SK-N-SH (cell line): ENCODE results near the gene PAPSS2. TPM values are rescaled to one million over a fixed set of nuclear protein-coding genes. Genes with fewer than 3 reads are reported as not detected.

Experiments
- CTCF ChIA-PET: fragments of 300-600, 350-600 bp; formaldehyde crosslinking; extraction: SDS; loops from one replicate; lab custom pipeline; 2021; lab: Yijun Ruan, JAX
- POLR2A ChIA-PET: fragments of 350-600 bp; sonication (Branson Sonifier 250); formaldehyde crosslinking; extraction: SDS; loops from one replicate; lab custom pipeline; 2020; ENCODE audit warnings: antibody characterized with exemption, inconsistent platforms; lab: Yijun Ruan, JAX
- DNase-seq: peaks from one replicate; pipeline ENCODE4 v3.0.0; 2012
- H2AFZ ChIP-seq: fragments of 200-600 bp; sonication (generic); 2 replicates; pipeline ENCODE4 v1.8.1; 2016; ENCODE audit warnings: antibody characterized with exemption, mild to moderate bottlenecking, low read depth
- H3F3A ChIP-seq: fragments of 200-600 bp; sonication (generic); replicated peaks from 2 replicates; pipeline ENCODE3; 2016; ENCODE audit warnings: antibody characterized with exemption, mild to moderate bottlenecking; ENCODE audit not compliant: insufficient read depth
- H3K27ac ChIP-seq, 2 experiments: fragments of 200-500 bp in 1 of 2; fragments of 200-600 bp in 1 of 2; sonication (Bioruptor generic) in 1 of 2; sonication (generic), shearing (Covaris generic) in 1 of 2; 2 replicates each; pipeline versions ENCODE4 v1.5.1 to v1.6.1; 2014 to 2016; ENCODE audit warnings: low read depth in 2 of 2, inconsistent platforms in 1 of 2, low read length in 1 of 2, mild to moderate bottlenecking in 1 of 2, mixed read lengths in 1 of 2
- H3K27me3 ChIP-seq: fragments of 200-600 bp; sonication (generic), shearing (Covaris generic); 2 replicates; pipeline ENCODE4 v1.6.1; 2016; ENCODE audit warnings: mixed run types; ENCODE audit not compliant: insufficient read depth
- H3K36me3 ChIP-seq, 2 experiments: fragments of 200-500 bp in 1 of 2; fragments of 200-600 bp in 1 of 2; sonication (Bioruptor generic) in 1 of 2; sonication (generic) in 1 of 2; replicated peaks in 1 of 2; 2 replicates each; pipeline versions ENCODE3 to v1.5.1; 2014 to 2016; ENCODE audit warnings: low read length in 1 of 2, mild to moderate bottlenecking in 1 of 2; ENCODE audit not compliant: insufficient read depth in 2 of 2, control insufficient read depth in 1 of 2
- H3K4me1 ChIP-seq, 2 experiments: fragments of 200-500 bp in 1 of 2; fragments of 200-600 bp in 1 of 2; sonication (Bioruptor generic) in 1 of 2; sonication (generic), shearing (Covaris generic) in 1 of 2; 2 replicates each; pipeline versions ENCODE4 v1.5.1 to v1.6.1; 2014 to 2016; ENCODE audit warnings: low read depth in 1 of 2, low read length in 1 of 2, mixed run types in 1 of 2; ENCODE audit not compliant: insufficient read depth in 2 of 2, control insufficient read depth in 1 of 2
- H3K4me2 ChIP-seq: fragments of 200-600 bp; sonication (generic), shearing (Covaris generic); 2 replicates; pipeline ENCODE4 v1.6.1; 2017; ENCODE audit warnings: mixed run types
- H3K4me3 ChIP-seq, 2 experiments: fragments of 200-500 bp in 1 of 2; fragments of 200-600 bp in 1 of 2; sonication (Bioruptor generic) in 1 of 2; sonication (generic), shearing (Covaris generic) in 1 of 2; 2 replicates each; pipeline versions ENCODE4 v1.5.1 to v1.8.1; 2014 to 2016; ENCODE audit warnings: low read depth in 2 of 2, inconsistent platforms in 1 of 2, low read length in 1 of 2, mild to moderate bottlenecking in 1 of 2, mixed read lengths in 1 of 2, moderate library complexity in 1 of 2
- H3K79me2 ChIP-seq: fragments of 200-600 bp; sonication (generic); 2 replicates; pipeline ENCODE4 v1.8.1; 2017; ENCODE audit warnings: mild to moderate bottlenecking; ENCODE audit not compliant: insufficient read depth
- H3K9ac ChIP-seq: fragments of 200-600 bp; sonication (generic); 2 replicates; pipeline ENCODE4 v1.6.1; 2017; ENCODE audit warnings: mixed run types
- H3K9me2 ChIP-seq: fragments of 200-600 bp; sonication (generic); 2 replicates; pipeline ENCODE4 v1.6.1; 2017; ENCODE audit warnings: mixed run types
- H3K9me3 ChIP-seq: fragments of 200-600 bp; sonication (generic); 2 replicates; pipeline ENCODE4 v1.6.1; 2017; ENCODE audit warnings: mixed run types, mild to moderate bottlenecking, moderate library complexity
- H4K20me1 ChIP-seq: fragments of 200-600 bp; sonication (generic); 2 replicates; pipeline ENCODE4 v1.6.1; 2017; ENCODE audit warnings: mild to moderate bottlenecking, mixed run types; ENCODE audit not compliant: insufficient read depth
- CHD2 ChIP-seq: fragments of 150-350 bp; IDR thresholded peaks from 2 replicates; pipeline ENCODE4 v1.6.1; 2018; ENCODE audit warnings: low read length; ENCODE audit not compliant: partially characterized antibody
- FOSL2 ChIP-seq: IDR thresholded peaks from 2 replicates; pipeline ENCODE4 v1.4.0; 2012; ENCODE audit warnings: low read depth, mild to moderate bottlenecking, moderate library complexity, borderline replicate concordance
- FOXJ3 ChIP-seq: sonication (generic); formaldehyde crosslinking; IDR thresholded peaks from 2 replicates; pipeline ENCODE4 v1.5.1; 2020; ENCODE audit warnings: mild to moderate bottlenecking, missing genetic modification reagents
- GABPA ChIP-seq: IDR thresholded peaks from 2 replicates; pipeline ENCODE4 v1.4.0; 2012; ENCODE audit warnings: low read depth, mild to moderate bottlenecking
- JUND ChIP-seq: IDR thresholded peaks from 2 replicates; pipeline ENCODE4 v1.4.0; 2012
- MXI1 ChIP-seq: IDR thresholded peaks from 2 replicates; pipeline ENCODE4 v1.6.1; 2012; ENCODE audit warnings: mild to moderate bottlenecking, low read depth, low read length, improper control_type of control experiment
- NFIC ChIP-seq: IDR thresholded peaks from 2 replicates; pipeline ENCODE4 v1.4.0; 2012; ENCODE audit warnings: borderline replicate concordance
- NRF1 ChIP-seq: IDR thresholded peaks from 2 replicates; pipeline ENCODE4 v1.6.1; 2012; ENCODE audit warnings: low read depth, mild to moderate bottlenecking, low read length
- POLR2AphosphoS5 ChIP-seq: IDR thresholded peaks from 2 replicates; pipeline ENCODE4 v1.6.1; 2012; ENCODE audit warnings: low read depth, low read length
- RAD21 ChIP-seq: IDR thresholded peaks from 2 replicates; pipeline ENCODE4 v1.6.1; 2012; ENCODE audit warnings: mild to moderate bottlenecking, low read length
- RFX5 ChIP-seq: IDR thresholded peaks from 2 replicates; pipeline ENCODE4 v1.6.1; 2012; ENCODE audit warnings: mild to moderate bottlenecking, improper control_type of control experiment, low read length
- RXRA ChIP-seq: IDR thresholded peaks from 2 replicates; pipeline ENCODE4 v1.4.0; 2012; ENCODE audit warnings: low read depth, mild to moderate bottlenecking, borderline replicate concordance
- SIN3A ChIP-seq: IDR thresholded peaks from 2 replicates; pipeline ENCODE4 v1.6.1; 2012; ENCODE audit warnings: low read depth, mild to moderate bottlenecking, low read length, moderate library complexity, borderline replicate concordance
- SMC3 ChIP-seq: IDR thresholded peaks from 2 replicates; pipeline ENCODE4 v1.6.1; 2012; ENCODE audit warnings: low read depth, low read length, improper control_type of control experiment
- TAF1 ChIP-seq: IDR thresholded peaks from 2 replicates; pipeline ENCODE4 v1.6.1; 2012; ENCODE audit warnings: low read depth, mild to moderate bottlenecking, low read length, moderate library complexity, borderline replicate concordance
- TCF12 ChIP-seq: IDR thresholded peaks from 2 replicates; pipeline ENCODE4 v1.4.0; 2012
- TEAD4 ChIP-seq: IDR thresholded peaks from 2 replicates; pipeline ENCODE4 v1.4.0; 2012; ENCODE audit warnings: mild to moderate bottlenecking, borderline replicate concordance; ENCODE audit not compliant: insufficient read depth
- YY1 ChIP-seq: IDR thresholded peaks from 2 replicates; pipeline ENCODE4 v1.4.0; 2012; ENCODE audit warnings: low read depth, mild to moderate bottlenecking
- WGBS: methylation state at CpG from one replicate; pipeline ENCODE4 v1.1.6; 2017; ENCODE audit warnings: low lambda C conversion rate; 5-methylcytosine and 5-hydroxymethylcytosine counted together
- polyA plus RNA-seq, 3 experiments: library from polyadenylated mRNA; depleted of rRNA; stranded (reverse); fragments of >200 nt; gene quantifications; 2 replicates each; pipeline ENCODE4 v1.2.3, GENCODE V29; 2012
- TF ChIP-seq, protein P1 (sequence below): IDR thresholded peaks from 2 replicates; pipeline ENCODE4 v1.4.0; 2012; ENCODE audit warnings: low read depth, borderline replicate concordance
- TF ChIP-seq, protein P2 (sequence below): fragments of 150-350 bp; IDR thresholded peaks from 2 replicates; pipeline ENCODE4 v1.6.1; 2017; ENCODE audit warnings: antibody characterized with exemption, low read length, low read depth, borderline replicate concordance
- TF ChIP-seq, protein P3 (sequence below): fragments of 200-600 bp; sonication (generic); IDR thresholded peaks from 2 replicates; pipeline ENCODE4 v1.6.1; 2017; ENCODE audit warnings: antibody characterized with exemption, mild to moderate bottlenecking, moderate library complexity

PAPSS2 gene
- polyA plus RNA-seq, 1 of the 3 experiments (the other 2 are of a cell fraction): 50.0 TPM

DNA sequence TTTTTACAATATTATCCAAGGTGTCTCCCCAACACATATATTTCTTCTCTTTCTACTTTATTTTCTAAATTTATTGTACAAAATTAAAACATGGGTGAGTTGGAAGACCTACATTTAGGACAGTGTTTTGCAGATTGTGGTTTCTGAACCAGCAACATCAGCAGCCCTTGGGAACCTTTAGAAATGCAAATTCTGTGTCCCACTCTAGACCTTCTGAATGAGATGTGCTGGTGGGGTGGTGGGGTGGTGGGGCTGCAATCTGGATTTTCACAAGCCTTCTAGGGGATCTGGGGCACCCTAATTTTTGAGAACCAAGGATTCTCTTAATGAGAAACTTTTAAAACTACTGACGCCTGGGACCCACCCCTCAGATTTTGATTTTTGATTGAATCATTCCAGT is 7.4 kb upstream of the PAPSS2 start:
- H3K4me3 ChIP-seq: no peak overlapping the region
- DNase-seq: no peak
- no peaks in the 10 kb centered on the region for H3K36me3 ChIP-seq
- H2AFZ ChIP-seq: no peak overlapping the region
- no peak overlapping the region for H3K4me2 ChIP-seq
- H3K27ac ChIP-seq: no peak overlapping the region
- ChIA-PET CTCF (no interaction called here), POLR2A (interaction anchor here (0.6 kb wide), 1 partner anchor 119 kb away, joined by 3 read pairs; no protein-coding TSS in a partner anchor)
- no peak overlapping the region for H3K9ac ChIP-seq
- no peaks in the 10 kb centered on the region for H3K79me2 ChIP-seq
- H3K9me2 ChIP-seq: no peaks in the 10 kb centered on the region
- no peaks in the 10 kb centered on the region for H3K9me3 ChIP-seq
- WGBS: 86% methylated on average over 1 of the region's 1 CpG
- H3F3A ChIP-seq: peaks cover 8% of the 10 kb centered on the region
- peaks cover 0 to 3% of the 10 kb centered on the region in 2 experiments; a peak in 1 of 4 replicates for H3K4me1 ChIP-seq
- H4K20me1 ChIP-seq: no peaks in the 10 kb centered on the region
- H3K27me3 ChIP-seq: no peaks in the 10 kb centered on the region
- TF ChIP-seq, protein P1, sequence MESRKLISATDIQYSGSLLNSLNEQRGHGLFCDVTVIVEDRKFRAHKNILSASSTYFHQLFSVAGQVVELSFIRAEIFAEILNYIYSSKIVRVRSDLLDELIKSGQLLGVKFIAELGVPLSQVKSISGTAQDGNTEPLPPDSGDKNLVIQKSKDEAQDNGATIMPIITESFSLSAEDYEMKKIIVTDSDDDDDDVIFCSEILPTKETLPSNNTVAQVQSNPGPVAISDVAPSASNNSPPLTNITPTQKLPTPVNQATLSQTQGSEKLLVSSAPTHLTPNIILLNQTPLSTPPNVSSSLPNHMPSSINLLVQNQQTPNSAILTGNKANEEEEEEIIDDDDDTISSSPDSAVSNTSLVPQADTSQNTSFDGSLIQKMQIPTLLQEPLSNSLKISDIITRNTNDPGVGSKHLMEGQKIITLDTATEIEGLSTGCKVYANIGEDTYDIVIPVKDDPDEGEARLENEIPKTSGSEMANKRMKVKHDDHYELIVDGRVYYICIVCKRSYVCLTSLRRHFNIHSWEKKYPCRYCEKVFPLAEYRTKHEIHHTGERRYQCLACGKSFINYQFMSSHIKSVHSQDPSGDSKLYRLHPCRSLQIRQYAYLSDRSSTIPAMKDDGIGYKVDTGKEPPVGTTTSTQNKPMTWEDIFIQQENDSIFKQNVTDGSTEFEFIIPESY: no peak
- TF ChIP-seq FOXJ3 (CRISPR knock-in tag) (no peak), CHD2 (no peak), RXRA (no peak), NRF1 (no peak), NFIC (no peak), MXI1 (no peak), SMC3 (no peak), TCF12 (no peak), TEAD4 (no peak), RFX5 (no peak)
- TF ChIP-seq, protein P2, sequence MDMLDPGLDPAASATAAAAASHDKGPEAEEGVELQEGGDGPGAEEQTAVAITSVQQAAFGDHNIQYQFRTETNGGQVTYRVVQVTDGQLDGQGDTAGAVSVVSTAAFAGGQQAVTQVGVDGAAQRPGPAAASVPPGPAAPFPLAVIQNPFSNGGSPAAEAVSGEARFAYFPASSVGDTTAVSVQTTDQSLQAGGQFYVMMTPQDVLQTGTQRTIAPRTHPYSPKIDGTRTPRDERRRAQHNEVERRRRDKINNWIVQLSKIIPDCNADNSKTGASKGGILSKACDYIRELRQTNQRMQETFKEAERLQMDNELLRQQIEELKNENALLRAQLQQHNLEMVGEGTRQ: no peak

DNA sequence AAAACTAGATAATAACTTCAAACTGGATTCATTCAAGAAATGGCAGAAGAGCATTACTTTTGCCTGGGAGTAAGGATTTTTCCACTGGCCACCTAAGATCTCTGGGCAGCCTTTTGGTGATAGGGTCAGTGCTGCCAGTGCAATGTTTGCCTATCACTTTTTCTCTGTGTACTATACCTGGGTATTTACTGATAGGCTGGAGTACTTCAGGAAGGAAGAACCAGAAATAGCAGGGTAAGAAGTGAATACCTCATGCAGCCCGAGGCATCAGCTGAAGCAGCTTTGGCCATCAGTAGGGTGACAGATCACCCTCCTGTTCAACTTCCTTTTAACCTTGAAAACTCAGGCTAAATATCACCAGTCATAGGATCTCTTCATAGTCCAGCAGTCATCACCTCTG is 5.5 kb upstream of the PAPSS2 start:
- H3K4me1 ChIP-seq: peaks cover 0 to 3% of the 10 kb centered on the region in 2 experiments; a peak in 1 of 4 replicates
- H3K4me3 ChIP-seq: no peak overlapping the region
- no peaks in the 10 kb centered on the region for H3K9me2 ChIP-seq
- H4K20me1 ChIP-seq: no peaks in the 10 kb centered on the region
- H3K9me3 ChIP-seq: no peaks in the 10 kb centered on the region
- no peaks in the 10 kb centered on the region for H3K79me2 ChIP-seq
- H2AFZ ChIP-seq: no peak overlapping the region
- H3F3A ChIP-seq: peaks cover 8% of the 10 kb centered on the region
- no peaks in the 10 kb centered on the region for H3K36me3 ChIP-seq
- H3K4me2 ChIP-seq: no peak overlapping the region
- H3K9ac ChIP-seq: no peak overlapping the region
- POLR2A ChIA-PET: no interaction called here
- no peak overlapping the region for H3K27ac ChIP-seq
- WGBS: 100% methylated on average over 1 of the region's 1 CpG
- TF ChIP-seq SMC3 (no peak), RAD21 (no peak), CHD2 (no peak), YY1 (no peak), TEAD4 (no peak), NRF1 (no peak), POLR2AphosphoS5 (no peak), FOSL2 (no peak), JUND (no peak), SIN3A (no peak), RXRA (no peak), TAF1 (no peak), GABPA (no peak)
- TF ChIP-seq, protein P1: no peak
- TF ChIP-seq, protein P3, sequence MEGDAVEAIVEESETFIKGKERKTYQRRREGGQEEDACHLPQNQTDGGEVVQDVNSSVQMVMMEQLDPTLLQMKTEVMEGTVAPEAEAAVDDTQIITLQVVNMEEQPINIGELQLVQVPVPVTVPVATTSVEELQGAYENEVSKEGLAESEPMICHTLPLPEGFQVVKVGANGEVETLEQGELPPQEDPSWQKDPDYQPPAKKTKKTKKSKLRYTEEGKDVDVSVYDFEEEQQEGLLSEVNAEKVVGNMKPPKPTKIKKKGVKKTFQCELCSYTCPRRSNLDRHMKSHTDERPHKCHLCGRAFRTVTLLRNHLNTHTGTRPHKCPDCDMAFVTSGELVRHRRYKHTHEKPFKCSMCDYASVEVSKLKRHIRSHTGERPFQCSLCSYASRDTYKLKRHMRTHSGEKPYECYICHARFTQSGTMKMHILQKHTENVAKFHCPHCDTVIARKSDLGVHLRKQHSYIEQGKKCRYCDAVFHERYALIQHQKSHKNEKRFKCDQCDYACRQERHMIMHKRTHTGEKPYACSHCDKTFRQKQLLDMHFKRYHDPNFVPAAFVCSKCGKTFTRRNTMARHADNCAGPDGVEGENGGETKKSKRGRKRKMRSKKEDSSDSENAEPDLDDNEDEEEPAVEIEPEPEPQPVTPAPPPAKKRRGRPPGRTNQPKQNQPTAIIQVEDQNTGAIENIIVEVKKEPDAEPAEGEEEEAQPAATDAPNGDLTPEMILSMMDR: no peak
- CTCF ChIA-PET: interaction anchor here (1.0 to 1.1 kb wide), 2 partner anchors 10 to 77 kb away, joined by 3 read pairs; no protein-coding TSS in a partner anchor
- no peaks in the 10 kb centered on the region for H3K27me3 ChIP-seq
- DNase-seq: no peak
